MM.1S (cell line): ENCODE measurements around the gene SPATA9.
"Not testable (repeated sequence)": the region's sequence is repeated elsewhere in the genome, so short reads cannot be mapped to it uniquely, and the experiment has no call there.

ENCODE experiments used
- DNase-seq: peaks from one replicate; pipeline ENCODE4 v3.0.0-alpha.2; 2015
- H2AFZ ChIP-seq: fragments of 300-600 bp; sonication (generic); 2 replicates; pipeline ENCODE4 v1.6.0; 2016; ENCODE audit warnings: antibody characterized with exemption, low read length
- H3F3A ChIP-seq: fragments of 300-600 bp; sonication (generic); 2 replicates; pipeline ENCODE4 v1.6.1; 2016; ENCODE audit warnings: mild to moderate bottlenecking, antibody characterized with exemption, low read length, moderate library complexity, mixed read lengths; ENCODE audit not compliant: insufficient read depth
- H3K27ac ChIP-seq: fragments of 300-600 bp; sonication (generic); 2 replicates; pipeline ENCODE4 v1.5.1; 2016; ENCODE audit warnings: mild to moderate bottlenecking, low read length
- H3K27me3 ChIP-seq: fragments of 300-600 bp; sonication (generic); replicated peaks from 2 replicates; pipeline ENCODE4 v1.6.0; 2016; ENCODE audit warnings: low read length; ENCODE audit not compliant: insufficient read depth
- H3K36me3 ChIP-seq: fragments of 300-600 bp; sonication (generic); replicated peaks from 2 replicates; pipeline ENCODE4 v1.6.1; 2016; ENCODE audit warnings: mild to moderate bottlenecking, low read length, mixed read lengths; ENCODE audit not compliant: insufficient read depth
- H3K4me1 ChIP-seq: fragments of 300-600 bp; sonication (generic); 2 replicates; pipeline ENCODE4 v1.6.1; 2016; ENCODE audit warnings: low read length, mixed read lengths
- H3K4me2 ChIP-seq: fragments of 300-600 bp; sonication (generic); 2 replicates; pipeline ENCODE4 v1.6.0; 2016; ENCODE audit warnings: low read depth, low read length
- H3K4me3 ChIP-seq: fragments of 300-600 bp; sonication (generic); 2 replicates; pipeline ENCODE4 v1.5.1; 2016; ENCODE audit warnings: low read length, mixed read lengths
- H3K79me2 ChIP-seq: fragments of 300-600 bp; sonication (generic); 2 replicates; pipeline ENCODE4 v1.6.1; 2016; ENCODE audit warnings: mixed run types, low read length, mixed read lengths
- H3K9ac ChIP-seq: fragments of 300-600 bp; sonication (generic); 2 replicates; pipeline ENCODE4 v1.6.1; 2016; ENCODE audit warnings: low read length, mixed read lengths
- H3K9me2 ChIP-seq: fragments of 300-600 bp; sonication (generic); replicated peaks from 2 replicates; pipeline ENCODE4 v1.6.1; 2016; ENCODE audit warnings: mild to moderate bottlenecking, low read length, mixed read lengths; ENCODE audit not compliant: insufficient read depth
- H3K9me3 ChIP-seq: fragments of 300-600 bp; sonication (generic); replicated peaks from 2 replicates; pipeline ENCODE4 v1.6.1; 2016; ENCODE audit warnings: mild to moderate bottlenecking, low read length, mixed read lengths; ENCODE audit not compliant: insufficient read depth
- H4K20me1 ChIP-seq: fragments of 300-600 bp; sonication (generic); 2 replicates; pipeline ENCODE4 v1.6.1; 2016; ENCODE audit warnings: mild to moderate bottlenecking, low read length, moderate library complexity, mixed read lengths; ENCODE audit not compliant: insufficient read depth
- EZH2 ChIP-seq: fragments of 300-600 bp; sonication (generic); optimal IDR thresholded peaks from 2 replicates; pipeline ENCODE3; 2017; ENCODE audit warnings: low read depth, mild to moderate bottlenecking, antibody characterized with exemption, low read length, mixed read lengths
- EZH2phosphoT487 ChIP-seq: fragments of 300-600 bp; sonication (generic); IDR thresholded peaks from 2 replicates; pipeline ENCODE4 v1.6.1; 2018; ENCODE audit warnings: antibody characterized with exemption, low read length
- TF ChIP-seq, protein P1 (sequence below): fragments of 300-600 bp; sonication (generic); IDR thresholded peaks from 2 replicates; pipeline ENCODE4 v1.5.1; 2016; ENCODE audit warnings: antibody characterized with exemption, low read length, mixed read lengths

Gene SPATA9

DNA sequence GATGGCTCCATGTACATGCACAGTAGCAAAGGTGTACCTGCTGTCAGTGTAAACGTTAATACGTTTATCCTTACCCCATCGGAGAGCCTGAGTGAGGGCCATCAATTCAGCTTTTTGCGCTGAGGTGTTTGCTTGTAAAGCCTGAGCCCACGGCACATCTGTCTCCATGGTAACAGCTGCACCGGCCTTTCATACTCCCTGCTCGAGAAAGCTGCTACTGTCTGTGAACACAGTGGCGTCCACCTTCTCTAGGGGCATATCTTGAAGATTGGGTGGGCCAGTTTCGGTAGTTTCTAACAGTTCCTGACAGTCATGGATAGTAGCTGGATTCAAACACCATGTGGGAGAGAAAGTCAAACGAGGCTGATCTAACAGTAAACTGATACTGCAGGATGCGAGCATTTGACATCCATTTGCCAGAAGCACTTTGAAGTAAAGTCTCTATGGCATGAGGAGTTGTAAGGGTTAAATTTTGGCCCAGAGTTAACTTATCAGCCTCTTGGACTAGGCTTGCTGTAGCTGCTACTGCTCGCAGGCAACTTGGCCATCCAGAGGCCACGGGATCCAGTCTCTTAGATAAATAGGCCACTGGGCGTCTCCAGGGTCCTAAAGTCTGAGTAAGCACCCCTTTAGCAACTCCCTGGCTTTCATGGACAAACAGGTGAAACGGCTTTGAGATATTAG, 27.3 kb upstream of the SPATA9 start:
- Histone ChIP-seq H3K9me2 (no peaks in the 10 kb centered on the region), H3F3A (no peaks in the 10 kb centered on the region), H3K4me1 (no peaks in the 10 kb centered on the region), H3K4me2 (no peak overlapping the region), H3K79me2 (no peaks in the 10 kb centered on the region), H2AFZ (no peak overlapping the region), H3K4me3 (no peak overlapping the region), H3K27ac (no peak overlapping the region), H3K9me3 (no peaks in the 10 kb centered on the region), H3K36me3 (no peaks in the 10 kb centered on the region), H4K20me1 (no peaks in the 10 kb centered on the region), H3K9ac (no peak overlapping the region), H3K27me3 (no peaks in the 10 kb centered on the region)
- TF ChIP-seq EZH2: no peak
- TF ChIP-seq EZH2phosphoT487: no peak
- TF ChIP-seq, protein P1, sequence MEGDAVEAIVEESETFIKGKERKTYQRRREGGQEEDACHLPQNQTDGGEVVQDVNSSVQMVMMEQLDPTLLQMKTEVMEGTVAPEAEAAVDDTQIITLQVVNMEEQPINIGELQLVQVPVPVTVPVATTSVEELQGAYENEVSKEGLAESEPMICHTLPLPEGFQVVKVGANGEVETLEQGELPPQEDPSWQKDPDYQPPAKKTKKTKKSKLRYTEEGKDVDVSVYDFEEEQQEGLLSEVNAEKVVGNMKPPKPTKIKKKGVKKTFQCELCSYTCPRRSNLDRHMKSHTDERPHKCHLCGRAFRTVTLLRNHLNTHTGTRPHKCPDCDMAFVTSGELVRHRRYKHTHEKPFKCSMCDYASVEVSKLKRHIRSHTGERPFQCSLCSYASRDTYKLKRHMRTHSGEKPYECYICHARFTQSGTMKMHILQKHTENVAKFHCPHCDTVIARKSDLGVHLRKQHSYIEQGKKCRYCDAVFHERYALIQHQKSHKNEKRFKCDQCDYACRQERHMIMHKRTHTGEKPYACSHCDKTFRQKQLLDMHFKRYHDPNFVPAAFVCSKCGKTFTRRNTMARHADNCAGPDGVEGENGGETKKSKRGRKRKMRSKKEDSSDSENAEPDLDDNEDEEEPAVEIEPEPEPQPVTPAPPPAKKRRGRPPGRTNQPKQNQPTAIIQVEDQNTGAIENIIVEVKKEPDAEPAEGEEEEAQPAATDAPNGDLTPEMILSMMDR: no peak
- no peak for DNase-seq

DNA sequence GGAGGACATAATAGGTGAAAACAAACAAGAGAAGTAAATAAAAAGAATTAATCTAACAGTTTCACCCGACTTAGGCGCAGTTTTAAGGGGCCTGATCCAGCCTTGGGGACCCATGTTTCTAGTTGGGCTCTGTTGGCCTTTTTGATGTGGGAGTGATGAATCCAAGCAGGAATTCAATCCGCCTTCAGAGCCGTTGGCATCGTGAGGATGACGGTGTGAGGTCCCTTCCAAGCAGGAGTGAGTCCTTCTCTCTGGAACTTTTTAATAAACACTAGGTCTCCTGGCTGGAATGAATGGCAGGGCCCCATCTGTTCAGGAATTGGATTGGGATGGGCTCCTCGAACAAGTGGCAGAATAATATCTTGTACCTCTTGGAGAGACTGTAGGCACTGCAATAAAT, 26.1 kb upstream of the SPATA9 start:
- no peak overlapping the region for H3K4me2 ChIP-seq
- H3K36me3 ChIP-seq: no peaks in the 10 kb centered on the region
- H3F3A ChIP-seq: no peaks in the 10 kb centered on the region
- H3K27me3 ChIP-seq: no peaks in the 10 kb centered on the region
- H3K4me1 ChIP-seq: no peaks in the 10 kb centered on the region
- no peak overlapping the region for H3K4me3 ChIP-seq
- H4K20me1 ChIP-seq: no peaks in the 10 kb centered on the region
- TF ChIP-seq EZH2phosphoT487 (no peak), EZH2 (no peak)
- TF ChIP-seq, protein P1: no peak
- H3K27ac ChIP-seq: no peak overlapping the region
- H3K9me3 ChIP-seq: no peaks in the 10 kb centered on the region
- no peaks in the 10 kb centered on the region for H3K79me2 ChIP-seq
- no peaks in the 10 kb centered on the region for H3K9me2 ChIP-seq
- no peak overlapping the region for H3K9ac ChIP-seq
- DNase-seq: no peak
- H2AFZ ChIP-seq: no peak overlapping the region

DNA sequence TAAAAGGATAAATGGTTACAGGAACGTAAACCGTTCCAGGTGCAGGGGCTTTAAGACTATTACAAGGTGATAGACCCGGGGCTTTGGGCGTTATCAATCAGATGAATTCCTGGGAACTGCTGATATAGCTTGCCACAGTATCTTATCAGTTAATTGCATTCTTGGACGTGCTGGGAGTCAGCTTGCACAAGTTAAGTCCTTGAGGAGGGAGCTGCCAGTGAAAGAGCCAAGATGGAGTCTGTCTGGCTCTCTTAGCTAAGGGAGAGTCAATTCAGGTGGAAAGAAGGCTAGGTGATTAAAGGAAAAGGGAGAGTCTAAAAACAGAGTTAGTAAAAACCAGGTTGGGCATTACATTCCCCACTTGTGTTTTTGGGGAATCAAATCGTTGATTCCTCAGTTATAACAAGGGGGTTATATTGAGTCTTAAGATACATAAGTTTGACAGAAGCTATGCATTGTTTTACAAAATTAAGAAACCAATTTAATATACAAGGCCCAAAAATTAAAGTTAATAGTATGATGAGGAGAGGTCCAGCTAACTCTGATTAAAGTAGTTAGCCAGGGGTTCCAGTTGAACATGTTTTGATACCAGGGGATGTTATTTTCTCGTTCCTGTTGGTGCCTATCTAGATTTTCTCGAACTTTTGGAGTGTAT, 24.9 kb upstream of the SPATA9 start:
- not testable (repeated sequence) for H3K79me2 ChIP-seq, H3K4me1 ChIP-seq, H3K4me2 ChIP-seq, H3K36me3 ChIP-seq, H3K9ac ChIP-seq, H4K20me1 ChIP-seq, H3K4me3 ChIP-seq, H3K9me2 ChIP-seq, DNase-seq, H3K27ac ChIP-seq, H2AFZ ChIP-seq, H3K27me3 ChIP-seq, H3F3A ChIP-seq, H3K9me3 ChIP-seq

DNA sequence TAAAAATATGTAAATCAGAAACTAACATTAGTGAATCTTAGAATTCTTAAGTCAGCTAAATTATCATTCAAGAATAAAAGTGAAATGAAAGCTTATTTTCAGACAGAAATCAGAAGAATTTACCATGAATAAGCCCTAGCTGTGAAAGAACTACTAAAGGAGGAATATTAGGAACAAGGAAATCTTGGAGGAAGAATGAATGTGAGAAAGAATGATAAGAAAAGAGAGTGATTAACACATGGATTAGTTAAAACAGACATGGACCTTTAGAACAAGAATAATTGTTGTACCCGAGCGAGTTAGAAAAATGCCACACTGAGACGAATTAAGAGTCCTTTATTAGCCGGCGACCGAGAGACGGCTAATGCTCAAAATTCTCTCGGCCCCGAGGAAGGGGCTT, 24.3 kb upstream of the SPATA9 start:
- Histone ChIP-seq H3K27ac (no peak overlapping the region), H3K79me2 (no peaks in the 10 kb centered on the region), H3K27me3 (no peaks in the 10 kb centered on the region), H3K4me1 (no peaks in the 10 kb centered on the region), H3K4me2 (no peak overlapping the region), H3K9ac (no peak overlapping the region), H3K9me3 (no peaks in the 10 kb centered on the region), H3F3A (no peaks in the 10 kb centered on the region), H3K36me3 (no peaks in the 10 kb centered on the region), H2AFZ (no peak overlapping the region), H3K9me2 (no peaks in the 10 kb centered on the region), H4K20me1 (no peaks in the 10 kb centered on the region), H3K4me3 (no peak overlapping the region)
- no peak for DNase-seq
- TF ChIP-seq EZH2phosphoT487: no peak

DNA sequence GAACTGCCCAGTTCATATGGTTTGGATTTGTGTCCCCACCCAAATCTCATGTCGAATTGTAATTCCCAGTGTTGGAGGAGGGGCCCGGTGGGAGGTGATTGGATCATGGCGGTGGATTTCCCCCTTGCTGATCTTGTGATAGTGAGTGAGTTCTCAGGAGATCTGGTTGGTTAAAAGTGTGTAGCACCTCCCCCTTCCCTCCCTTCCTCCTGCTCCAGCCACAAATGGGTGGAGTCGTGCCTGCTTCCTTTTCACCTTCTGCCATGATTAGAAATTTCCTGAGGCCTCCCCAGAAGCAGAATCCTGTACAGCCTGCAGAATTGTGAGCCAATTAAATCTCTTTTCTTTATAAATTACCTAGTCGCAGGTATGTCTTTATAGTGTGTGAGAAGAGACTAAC, 23.4 kb upstream of the SPATA9 start:
- H3K9ac ChIP-seq, DNase-seq, H3K27me3 ChIP-seq, H3K27ac ChIP-seq, H3K4me3 ChIP-seq, H3K9me3 ChIP-seq, H3K36me3 ChIP-seq, H3F3A ChIP-seq, H4K20me1 ChIP-seq, H3K9me2 ChIP-seq, H3K79me2 ChIP-seq, H3K4me1 ChIP-seq, H3K4me2 ChIP-seq, H2AFZ ChIP-seq: not testable (repeated sequence)
